ENCODE measurements around the gene FBXW12. TPM values are rescaled to one million over a fixed set of nuclear protein-coding genes. Genes with fewer than 3 reads are reported as not detected.

Gene FBXW12
- total RNA-seq, 1 donor from 2014 or later: 0.82 TPM

GRCh38 chr3:48394391-48394790 is 22.4 kb downstream of the FBXW12 start:
- no peaks in the 10 kb centered on the region for H3F3A ChIP-seq (ENCODE audit: low read depth)
- H3K9me3 ChIP-seq (ENCODE audit: low read depth): no peaks in the 10 kb centered on the region
- no peaks in the 10 kb centered on the region for H3K36me3 ChIP-seq
- no peak overlapping the region for H3K27ac Mint-ChIP-seq
- peaks cover 4% of the 10 kb centered on the region for H3K27me3 Mint-ChIP-seq (ENCODE audit: insufficient read depth, low read depth)
- H4K20me1 ChIP-seq (ENCODE audit: low read depth): no peaks in the 10 kb centered on the region
- no peak overlapping the region for H3K27ac ChIP-seq
- no peak for TF ChIP-seq EZH2phosphoT487 (IDR thresholded peaks at IDR 0.05)
- no peak for TF ChIP-seq EZH2 (IDR thresholded peaks at IDR 0.05)
- TF ChIP-seq CTCF (IDR thresholded peaks at IDR 0.05): no peak
- no peak for DNase-seq (ENCODE audit: low spot score)
- no peak overlapping the region for H3K4me2 ChIP-seq
- H3K9ac ChIP-seq: no peak overlapping the region
- H3K36me3 Mint-ChIP-seq: peaks cover 4% of the 10 kb centered on the region
- no peaks in the 10 kb centered on the region for H3K4me1 ChIP-seq
- H3K79me2 ChIP-seq (ENCODE audit: low read depth): no peaks in the 10 kb centered on the region
- no peak overlapping the region for H3K4me3 Mint-ChIP-seq
- H3K27me3 ChIP-seq: no peaks in the 10 kb centered on the region
- no peak overlapping the region for H2AFZ ChIP-seq (replicated peaks)
- H3K9me3 Mint-ChIP-seq: peaks cover 8% of the 10 kb centered on the region
- no peaks in the 10 kb centered on the region for H3K4me1 Mint-ChIP-seq
- no peak overlapping the region for H3K4me3 ChIP-seq

- H3K4me3 Mint-ChIP-seq: no peak overlapping the region
These were observed 23.7 kb downstream of the FBXW12 start for GRCh38 chr3:48395714-48396113.

DNA sequence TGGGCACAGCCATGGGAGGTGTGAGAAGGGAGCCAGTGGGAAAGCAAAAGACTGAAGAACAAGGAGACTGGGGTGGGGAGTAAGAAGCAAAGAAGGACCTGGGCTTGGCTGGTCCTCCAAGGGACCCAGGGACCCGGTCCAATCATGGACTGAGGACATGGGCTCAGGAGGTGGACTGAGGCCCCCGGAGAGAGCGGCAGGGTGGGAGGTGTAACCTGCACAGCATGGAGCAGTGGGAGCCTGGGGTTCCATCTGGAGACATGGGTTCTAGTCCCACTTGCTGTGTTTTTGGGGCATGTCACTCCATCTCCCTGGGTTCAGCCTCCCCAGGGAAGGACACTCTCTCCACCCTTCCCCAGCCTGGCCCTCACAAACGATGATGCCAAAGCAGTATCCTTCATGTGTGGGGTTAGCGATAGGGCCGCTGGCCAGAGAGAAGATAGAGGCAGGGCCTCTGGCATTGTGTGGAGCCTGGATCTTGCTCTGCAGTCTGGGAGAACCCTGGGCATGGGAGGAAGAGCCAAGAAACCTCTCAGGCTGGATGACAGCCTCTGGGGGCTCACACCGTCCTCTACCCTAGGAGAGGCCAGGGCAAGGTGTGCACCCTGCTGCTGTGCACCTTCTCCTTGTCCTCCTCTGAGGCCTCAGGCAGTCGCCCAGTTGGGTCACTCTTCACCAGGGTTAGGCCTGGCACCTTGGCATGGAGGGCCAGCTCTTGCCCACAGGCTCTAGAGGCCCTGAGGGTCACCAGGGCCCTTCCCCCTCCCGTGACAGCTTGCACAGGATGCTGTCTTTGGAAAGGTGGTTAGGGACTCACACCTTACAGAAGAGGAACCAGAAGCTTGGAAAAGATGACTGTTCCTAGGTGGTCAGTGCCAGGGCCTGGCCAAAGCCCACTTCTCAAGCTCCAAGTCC is 26.0 kb downstream of the FBXW12 start:
- Histone ChIP-seq H3K9ac (no peak overlapping the region), H3K27me3 (no peaks in the 10 kb centered on the region), H3K4me1 (no peaks in the 10 kb centered on the region), H3F3A (ENCODE audit: low read depth) (peaks cover 25% of the 10 kb centered on the region), H2AFZ (replicated peaks) (no peak overlapping the region), H3K27ac (no peak overlapping the region), H3K9me3 (ENCODE audit: low read depth) (no peaks in the 10 kb centered on the region), H3K4me3 (no peak overlapping the region), H3K4me2 (no peak overlapping the region), H3K36me3 (no peaks in the 10 kb centered on the region), H3K79me2 (ENCODE audit: low read depth) (no peaks in the 10 kb centered on the region), H4K20me1 (ENCODE audit: low read depth) (peaks cover 4% of the 10 kb centered on the region)
- Mint-ChIP-seq H3K27me3 (ENCODE audit: insufficient read depth, low read depth) (peaks cover 8% of the 10 kb centered on the region), H3K4me3 (no peak overlapping the region), H3K36me3 (peaks cover 5% of the 10 kb centered on the region), H3K4me1 (no peaks in the 10 kb centered on the region), H3K9me3 (no peaks in the 10 kb centered on the region), H3K27ac (no peak overlapping the region)
- DNase-seq (ENCODE audit: low spot score): no peak
- TF ChIP-seq CTCF (IDR thresholded peaks at IDR 0.05): no peak
- TF ChIP-seq EZH2 (IDR thresholded peaks at IDR 0.05): no peak
- no peak for TF ChIP-seq EZH2phosphoT487 (IDR thresholded peaks at IDR 0.05)

More at GRCh38 chr3:48395714-48396113, 23.7 kb downstream of the FBXW12 start:
- Mint-ChIP-seq H3K36me3 (peaks cover 4% of the 10 kb centered on the region), H3K9me3 (peaks cover 8% of the 10 kb centered on the region), H3K27me3 (ENCODE audit: insufficient read depth, low read depth) (peaks cover 6% of the 10 kb centered on the region), H3K27ac (no peak overlapping the region), H3K4me1 (no peaks in the 10 kb centered on the region)
- H3K79me2 ChIP-seq (ENCODE audit: low read depth): no peaks in the 10 kb centered on the region
- no peak overlapping the region for H3K27ac ChIP-seq
- no peaks in the 10 kb centered on the region for H3K4me1 ChIP-seq
- H3K9me3 ChIP-seq (ENCODE audit: low read depth): no peaks in the 10 kb centered on the region
- no peak overlapping the region for H3K4me3 ChIP-seq
- no peaks in the 10 kb centered on the region for H3K36me3 ChIP-seq
- H4K20me1 ChIP-seq (ENCODE audit: low read depth): peaks cover 3% of the 10 kb centered on the region
- no peak for DNase-seq (ENCODE audit: low spot score)
- H2AFZ ChIP-seq (replicated peaks): no peak overlapping the region
- H3K9ac ChIP-seq: no peak overlapping the region
- no peaks in the 10 kb centered on the region for H3K27me3 ChIP-seq
- no peak for TF ChIP-seq CTCF (IDR thresholded peaks at IDR 0.05)
- TF ChIP-seq EZH2phosphoT487 (IDR thresholded peaks at IDR 0.05): no peak
- TF ChIP-seq EZH2 (IDR thresholded peaks at IDR 0.05): no peak
- H3F3A ChIP-seq (ENCODE audit: low read depth): peaks cover 6% of the 10 kb centered on the region
- H3K4me2 ChIP-seq: no peak overlapping the region

All from neural progenitor cell (in vitro differentiated cells).